Panc1 (cell line): ENCODE results near the gene VASP. TPM values are rescaled to one million over a fixed set of nuclear protein-coding genes. Genes with fewer than 3 reads are reported as not detected.

ENCODE experiments used
- ATAC-seq: fragments of 200-7000 bp; cut with Tn5 transposase; 2 replicates; pipeline ENCODE4 v1.9.1; 2020; ENCODE audit warnings: mild to moderate bottlenecking, moderate library complexity
- Bru-seq: library from RNA; stranded (reverse); fragments of 400-500 nt; gene quantifications from one replicate; lab custom pipeline; 2021; lab: Mats Ljungman, UMichigan
- BruChase-seq, 2 experiments: library from RNA; stranded (reverse); fragments of 400-500 nt; gene quantifications; one replicate each; lab custom pipeline; 2021; lab: Mats Ljungman, UMichigan
- BruUV-seq: library from RNA; stranded (reverse); fragments of 400-500 nt; replicated peaks from 2 replicates; lab custom pipeline; 2021; lab: Mats Ljungman, UMichigan
- CTCF ChIA-PET: fragments of 300-600 bp; sonication (Branson Sonifier 250); formaldehyde crosslinking; loops from one replicate; lab custom pipeline; 2022; ENCODE audit warnings: antibody characterized with exemption; lab: Charles Lee
- POLR2A ChIA-PET: fragments of 300-600 bp; sonication (Branson Sonifier 250); formaldehyde crosslinking; loops from one replicate; lab custom pipeline; 2022; ENCODE audit warnings: antibody characterized with exemption; lab: Charles Lee
- DNase-seq: peaks from one replicate; pipeline ENCODE4 v3.0.0-alpha.2; 2010; ENCODE audit warnings: low read depth, low spot score
- H3K27ac ChIP-seq: 2 replicates; pipeline ENCODE4 v1.5.1; 2011; ENCODE audit warnings: mild to moderate bottlenecking, low read length, inconsistent platforms
- H3K27me3 ChIP-seq: fragments of 200-500 bp; sonication (Bioruptor generic); 2 replicates; pipeline ENCODE4 v1.6.0; 2014; ENCODE audit warnings: low read length, inconsistent platforms; ENCODE audit not compliant: control insufficient read depth, insufficient read depth
- H3K36me3 ChIP-seq: fragments of 200-500 bp; sonication (Bioruptor generic); 2 replicates; pipeline ENCODE4 v1.5.1; 2014; ENCODE audit warnings: inconsistent platforms, mild to moderate bottlenecking, low read length, moderate library complexity; ENCODE audit not compliant: control insufficient read depth, insufficient read depth
- H3K4me1 ChIP-seq: 2 replicates; pipeline ENCODE4 v1.5.1; 2011; ENCODE audit warnings: inconsistent platforms, mild to moderate bottlenecking, low read length, moderate library complexity; ENCODE audit not compliant: control insufficient read depth, insufficient read depth
- H3K4me3 ChIP-seq, 2 experiments: 2 replicates each; pipeline ENCODE4 v1.5.1; 2011 to 2012; ENCODE audit warnings: low read depth in 2 of 2, low read length in 2 of 2, mild to moderate bottlenecking in 2 of 2, inconsistent platforms in 1 of 2, moderate library complexity in 1 of 2
- H3K9me3 ChIP-seq: fragments of 200-500 bp; sonication (Bioruptor generic); 2 replicates; pipeline ENCODE4 v1.5.1; 2014; ENCODE audit warnings: low read depth, mild to moderate bottlenecking, inconsistent platforms, low read length, moderate library complexity; ENCODE audit not compliant: control insufficient read depth, insufficient read depth
- POLR2AphosphoS5 ChIP-seq: IDR thresholded peaks from 2 replicates; pipeline ENCODE4 v1.6.1; 2012; ENCODE audit warnings: mild to moderate bottlenecking, low read depth, low read length, moderate library complexity
- SIN3A ChIP-seq: IDR thresholded peaks from 2 replicates; pipeline ENCODE4 v1.6.1; 2012; ENCODE audit warnings: low read depth, mild to moderate bottlenecking, low read length, moderate library complexity, borderline replicate concordance; ENCODE audit not compliant: insufficient read depth
- TCF7L2 ChIP-seq: IDR thresholded peaks from 2 replicates; pipeline ENCODE4 v1.6.1; 2011; ENCODE audit warnings: mild to moderate bottlenecking, low read depth, low read length, inconsistent platforms
- in situ Hi-C: cut with HindIII; loops from 2 replicates; pipeline ENCODE4 v1.10.0; 2016; ENCODE audit warnings: low sequenced_read_pairs, low pct_unique_long_range_greater_than_20kb
- intact Hi-C: fragments of 100-400 bp; cut with micrococcal nuclease; formaldehyde crosslinking; loops from one replicate; pipeline ENCODE4 v1.10.0; 2022; ENCODE audit not compliant: unreplicated experiment
- long read RNA-seq: library from polyadenylated mRNA; unstranded; transcript quantifications from one replicate; pipeline ENCODE4 v2.0.0, GENCODE V29; 2021; ENCODE audit not compliant: unreplicated experiment
- polyA plus RNA-seq: library from polyadenylated mRNA; unstranded; fragments of >200 nt; gene quantifications from one replicate; pipeline ENCODE4 v1.2.1, GENCODE V29; 2012; ENCODE audit warnings: missing spikeins; ENCODE audit not compliant: insufficient read length
- total RNA-seq: library from RNA; stranded (reverse); gene quantifications from one replicate; pipeline ENCODE4 v1.2.1, GENCODE V29; 2021; ENCODE audit not compliant: unreplicated experiment
- TF ChIP-seq, protein P1 (sequence below): fragments of 450-650 bp; IDR thresholded peaks from 2 replicates; pipeline ENCODE4 v1.5.1; 2017; ENCODE audit warnings: mild to moderate bottlenecking
- TF ChIP-seq, protein P2 (sequence below), 2 experiments: IDR thresholded peaks; 2 replicates each; pipeline ENCODE4 v1.6.1; 2011 to 2012; ENCODE audit warnings: low read depth in 2 of 2, control low read depth in 1 of 2, low read length in 1 of 2, mild to moderate bottlenecking in 1 of 2, moderate library complexity in 1 of 2; ENCODE audit not compliant: insufficient read depth in 1 of 2

The VASP gene
- total RNA-seq (101 TPM), Bru-seq, nascent RNA (percentile 75 among the genes with signal in this experiment), BruChase-seq, experiment 1, labeled RNA remaining after a 2-hour chase (percentile 82 among the genes with signal in this experiment), BruChase-seq, experiment 2, labeled RNA remaining after a 6-hour chase (percentile 90 among the genes with signal in this experiment)
- polyA plus RNA-seq: 108 TPM
- long read RNA-seq, transcript VASP-201 (13 exons, 2,305 nt): major isoform, 51 of 121 reads
- long read RNA-seq, partial matches to known transcripts: 40 of 121 reads
- long read RNA-seq, other reads (novel, unspliced or antisense): 29 of 121 reads

- in situ Hi-C loops (no loop called here), intact Hi-C loops (no loop called here)
- peak; percentile 64 for TF ChIP-seq TCF7L2
- peak; percentile 76; the same call in 1 of the 2 replicates for TF ChIP-seq SIN3A
- peak; percentile 88 for TF ChIP-seq POLR2AphosphoS5
- TF ChIP-seq, protein P1, sequence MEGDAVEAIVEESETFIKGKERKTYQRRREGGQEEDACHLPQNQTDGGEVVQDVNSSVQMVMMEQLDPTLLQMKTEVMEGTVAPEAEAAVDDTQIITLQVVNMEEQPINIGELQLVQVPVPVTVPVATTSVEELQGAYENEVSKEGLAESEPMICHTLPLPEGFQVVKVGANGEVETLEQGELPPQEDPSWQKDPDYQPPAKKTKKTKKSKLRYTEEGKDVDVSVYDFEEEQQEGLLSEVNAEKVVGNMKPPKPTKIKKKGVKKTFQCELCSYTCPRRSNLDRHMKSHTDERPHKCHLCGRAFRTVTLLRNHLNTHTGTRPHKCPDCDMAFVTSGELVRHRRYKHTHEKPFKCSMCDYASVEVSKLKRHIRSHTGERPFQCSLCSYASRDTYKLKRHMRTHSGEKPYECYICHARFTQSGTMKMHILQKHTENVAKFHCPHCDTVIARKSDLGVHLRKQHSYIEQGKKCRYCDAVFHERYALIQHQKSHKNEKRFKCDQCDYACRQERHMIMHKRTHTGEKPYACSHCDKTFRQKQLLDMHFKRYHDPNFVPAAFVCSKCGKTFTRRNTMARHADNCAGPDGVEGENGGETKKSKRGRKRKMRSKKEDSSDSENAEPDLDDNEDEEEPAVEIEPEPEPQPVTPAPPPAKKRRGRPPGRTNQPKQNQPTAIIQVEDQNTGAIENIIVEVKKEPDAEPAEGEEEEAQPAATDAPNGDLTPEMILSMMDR: no peak
- TF ChIP-seq, protein P2, sequence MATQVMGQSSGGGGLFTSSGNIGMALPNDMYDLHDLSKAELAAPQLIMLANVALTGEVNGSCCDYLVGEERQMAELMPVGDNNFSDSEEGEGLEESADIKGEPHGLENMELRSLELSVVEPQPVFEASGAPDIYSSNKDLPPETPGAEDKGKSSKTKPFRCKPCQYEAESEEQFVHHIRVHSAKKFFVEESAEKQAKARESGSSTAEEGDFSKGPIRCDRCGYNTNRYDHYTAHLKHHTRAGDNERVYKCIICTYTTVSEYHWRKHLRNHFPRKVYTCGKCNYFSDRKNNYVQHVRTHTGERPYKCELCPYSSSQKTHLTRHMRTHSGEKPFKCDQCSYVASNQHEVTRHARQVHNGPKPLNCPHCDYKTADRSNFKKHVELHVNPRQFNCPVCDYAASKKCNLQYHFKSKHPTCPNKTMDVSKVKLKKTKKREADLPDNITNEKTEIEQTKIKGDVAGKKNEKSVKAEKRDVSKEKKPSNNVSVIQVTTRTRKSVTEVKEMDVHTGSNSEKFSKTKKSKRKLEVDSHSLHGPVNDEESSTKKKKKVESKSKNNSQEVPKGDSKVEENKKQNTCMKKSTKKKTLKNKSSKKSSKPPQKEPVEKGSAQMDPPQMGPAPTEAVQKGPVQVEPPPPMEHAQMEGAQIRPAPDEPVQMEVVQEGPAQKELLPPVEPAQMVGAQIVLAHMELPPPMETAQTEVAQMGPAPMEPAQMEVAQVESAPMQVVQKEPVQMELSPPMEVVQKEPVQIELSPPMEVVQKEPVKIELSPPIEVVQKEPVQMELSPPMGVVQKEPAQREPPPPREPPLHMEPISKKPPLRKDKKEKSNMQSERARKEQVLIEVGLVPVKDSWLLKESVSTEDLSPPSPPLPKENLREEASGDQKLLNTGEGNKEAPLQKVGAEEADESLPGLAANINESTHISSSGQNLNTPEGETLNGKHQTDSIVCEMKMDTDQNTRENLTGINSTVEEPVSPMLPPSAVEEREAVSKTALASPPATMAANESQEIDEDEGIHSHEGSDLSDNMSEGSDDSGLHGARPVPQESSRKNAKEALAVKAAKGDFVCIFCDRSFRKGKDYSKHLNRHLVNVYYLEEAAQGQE (IDR thresholded peaks at IDR 0.05; ENCODE audit: insufficient read depth in 1 of 2, low read depth in 2 of 2, low read length in 1 of 2): no peak
- DNase-seq (no peak), ATAC-seq (peak; percentile 74)
- H3K4me3 ChIP-seq: peak within 1 kb of the TSS; percentile 88 to 89
- peaks cover 12% of the 10 kb centered on the region for H3K4me1 ChIP-seq
- no TSS peak for BruUV-seq
- no peaks in the 10 kb centered on the region for H3K9me3 ChIP-seq
- ChIA-PET POLR2A (no interaction called here), CTCF (no interaction called here)
- peaks cover 6% of the 10 kb centered on the region; the same call in 1 of the 2 replicates for H3K36me3 ChIP-seq
- peak within 1 kb of the TSS; percentile 93 for H3K27ac ChIP-seq
- H3K27me3 ChIP-seq: no peaks in the 10 kb centered on the region
These were observed at the start of gene VASP for GRCh38 chr19:45506989-45507871. Gene VASP (plus strand): TSS chr19:45507479. CDS start chr19:45507772, 293 bp downstream.

DNA sequence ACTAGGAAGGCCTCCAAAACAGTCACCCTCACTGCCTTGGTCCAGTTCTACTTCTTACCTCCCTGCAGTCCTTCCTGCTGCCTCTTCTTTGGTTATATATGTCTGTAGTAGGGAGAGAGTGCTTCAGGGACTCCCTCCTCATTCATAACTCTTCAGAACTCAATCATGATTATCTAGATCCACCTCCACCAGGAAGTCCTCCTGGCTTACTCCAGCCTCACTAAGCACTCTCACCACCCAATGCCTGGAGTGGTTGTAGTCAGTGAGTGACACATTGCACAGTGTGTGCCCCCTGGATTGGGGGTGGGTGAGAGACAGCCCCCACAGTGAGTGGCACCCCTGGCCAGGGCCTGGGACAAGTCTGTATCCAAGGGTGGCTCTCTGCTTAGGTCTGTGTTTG, 49.5 kb upstream of the VASP start:
- ATAC-seq: no peak
- no peaks in the 10 kb centered on the region for H3K36me3 ChIP-seq
- no TSS peak for BruUV-seq
- POLR2A ChIA-PET: no interaction called here
- peaks cover 11% of the 10 kb centered on the region for H3K4me1 ChIP-seq
- in situ Hi-C loops: no loop called here
- intact Hi-C loops: no loop called here
- H3K4me3 ChIP-seq: no peak overlapping the region
- DNase-seq: no peak
- H3K27me3 ChIP-seq: no peaks in the 10 kb centered on the region
- no peaks in the 10 kb centered on the region for H3K9me3 ChIP-seq
- no peak for TF ChIP-seq POLR2AphosphoS5
- H3K27ac ChIP-seq: no peak overlapping the region
- CTCF ChIA-PET: no interaction called here
